Breast epithelium (tissue), 4 donors: ENCODE data around the gene FAM43A. TPM values are rescaled to one million over a fixed set of nuclear protein-coding genes. Genes with fewer than 3 reads are reported as not detected.

Source experiments
- DNase-seq, 2 donors: peaks; one replicate each; pipeline ENCODE4 v3.0.0-alpha.2; 2019; ENCODE audit warnings: low spot score in 2 of 2
- H3K27ac ChIP-seq, 2 donors: fragments of 200-600 bp; sonication (generic) in 1 of 2; one replicate each; pipeline ENCODE4 v1.5.1; 2016 to 2019; ENCODE audit warnings: mild to moderate bottlenecking in 1 of 2
- H3K27me3 ChIP-seq, 2 donors: fragments of 200-600 bp; sonication (generic) in 1 of 2; one replicate each; pipeline versions ENCODE4 v1.5.1 to v1.6.0; 2017 to 2019; ENCODE audit warnings: control low read depth in 1 of 2, mild to moderate bottlenecking in 1 of 2
- H3K36me3 ChIP-seq: fragments of 200-600 bp; one replicate; pipeline ENCODE4 v1.5.1; 2019
- H3K4me1 ChIP-seq, 2 donors: fragments of 200-600 bp; sonication (generic); one replicate each; pipeline ENCODE4 v1.5.1; 2016 to 2019; ENCODE audit warnings: control low read depth in 1 of 2
- H3K4me3 ChIP-seq, 3 donors: fragments of 200-600 bp; sonication (generic); 1 replicate in 2 of 3; 2 replicates in 1 of 3; pipeline ENCODE4 v1.5.1; 2016 to 2019; ENCODE audit warnings: mild to moderate bottlenecking in 3 of 3, moderate library complexity in 2 of 3
- H3K9me3 ChIP-seq, 2 donors: fragments of 200-600 bp; sonication (generic) in 1 of 2; one replicate each; pipeline ENCODE4 v1.5.1; 2016 to 2019; ENCODE audit warnings: control low read depth in 1 of 2
- POLR2A ChIP-seq: fragments of 450-650 bp; IDR thresholded peaks from one replicate; pipeline ENCODE4 v1.6.1; 2016; ENCODE audit warnings: antibody characterized with exemption, mild to moderate bottlenecking, moderate library complexity
- POLR2AphosphoS5 ChIP-seq, 3 donors: sonication (generic); formaldehyde crosslinking; IDR thresholded peaks; one replicate each; pipeline ENCODE4 v1.6.1; 2017; ENCODE audit warnings: antibody characterized with exemption in 3 of 3
- intact Hi-C: fragments of 100-400 bp; cut with DNase I; formaldehyde crosslinking; loops from one replicate; pipeline ENCODE4 v1.15.1; 2023; ENCODE audit warnings: low total_unique reads
- total RNA-seq, 3 donors: library from RNA; depleted of rRNA; stranded (reverse); fragments of >200 nt; gene quantifications; one replicate each; pipeline ENCODE4 v1.1.0, GENCODE V29; 2016
- TF ChIP-seq, protein P1 (sequence below), 3 donors: fragments of 450-650 bp; IDR thresholded peaks; one replicate each; pipeline ENCODE4 v1.5.1; 2016 to 2017; ENCODE audit warnings: antibody characterized with exemption in 3 of 3, mild to moderate bottlenecking in 3 of 3, moderate library complexity in 3 of 3

The FAM43A gene
- total RNA-seq, 3 donors from 2014 or later = 10.1 to 16.7 (median 15.5) TPM

DNA sequence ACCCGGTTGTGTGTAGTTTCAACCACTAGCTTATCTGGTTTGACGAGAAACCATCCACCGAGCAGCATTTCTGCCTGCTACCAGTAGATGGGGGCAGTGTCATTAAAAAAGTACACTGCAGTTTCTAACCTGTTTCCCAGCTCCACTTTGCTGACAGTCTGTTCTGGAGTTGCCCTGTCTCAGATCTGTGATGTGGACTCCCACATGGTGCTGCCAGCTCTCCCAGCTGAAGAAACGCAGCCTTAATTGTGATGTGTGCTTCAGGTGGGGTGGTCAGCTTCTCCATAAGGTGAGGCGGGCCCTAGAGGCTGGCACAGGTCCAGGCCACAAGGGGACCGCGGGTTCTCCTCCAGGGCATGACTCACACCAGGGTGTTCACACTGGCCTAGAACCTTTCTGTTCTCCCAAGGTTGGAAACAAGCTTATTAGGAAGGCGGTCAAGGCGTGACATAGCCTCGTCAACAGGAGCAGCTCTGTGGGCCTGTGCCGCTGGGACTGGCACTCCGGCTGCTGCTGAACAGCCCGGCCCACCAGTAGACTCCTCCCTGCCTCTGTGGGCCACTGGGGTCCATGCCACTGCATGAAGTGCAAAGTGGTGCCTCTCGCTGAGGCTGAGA lies 2.9 kb upstream of the FAM43A start:
- peak overlapping the region; percentile 57 to 62 for H3K27ac ChIP-seq
- H3K9me3 ChIP-seq = no peaks in the 10 kb centered on the region
- DNase-seq = peak; percentile 75 to 89
- H3K36me3 ChIP-seq = no peaks in the 10 kb centered on the region
- no peak overlapping the region for H3K4me3 ChIP-seq
- intact Hi-C loops = loop anchor here (10.0 kb wide), 2 partner anchors 422 to 842 kb away; no protein-coding TSS in a partner anchor
- no peaks in the 10 kb centered on the region for H3K27me3 ChIP-seq
- peaks cover 0 to 5% of the 10 kb centered on the region in 2 donors for H3K4me1 ChIP-seq
- TF ChIP-seq, protein P1, sequence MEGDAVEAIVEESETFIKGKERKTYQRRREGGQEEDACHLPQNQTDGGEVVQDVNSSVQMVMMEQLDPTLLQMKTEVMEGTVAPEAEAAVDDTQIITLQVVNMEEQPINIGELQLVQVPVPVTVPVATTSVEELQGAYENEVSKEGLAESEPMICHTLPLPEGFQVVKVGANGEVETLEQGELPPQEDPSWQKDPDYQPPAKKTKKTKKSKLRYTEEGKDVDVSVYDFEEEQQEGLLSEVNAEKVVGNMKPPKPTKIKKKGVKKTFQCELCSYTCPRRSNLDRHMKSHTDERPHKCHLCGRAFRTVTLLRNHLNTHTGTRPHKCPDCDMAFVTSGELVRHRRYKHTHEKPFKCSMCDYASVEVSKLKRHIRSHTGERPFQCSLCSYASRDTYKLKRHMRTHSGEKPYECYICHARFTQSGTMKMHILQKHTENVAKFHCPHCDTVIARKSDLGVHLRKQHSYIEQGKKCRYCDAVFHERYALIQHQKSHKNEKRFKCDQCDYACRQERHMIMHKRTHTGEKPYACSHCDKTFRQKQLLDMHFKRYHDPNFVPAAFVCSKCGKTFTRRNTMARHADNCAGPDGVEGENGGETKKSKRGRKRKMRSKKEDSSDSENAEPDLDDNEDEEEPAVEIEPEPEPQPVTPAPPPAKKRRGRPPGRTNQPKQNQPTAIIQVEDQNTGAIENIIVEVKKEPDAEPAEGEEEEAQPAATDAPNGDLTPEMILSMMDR (IDR thresholded peaks at IDR 0.05) = peak; percentile 76 to 99 (median 96)
- TF ChIP-seq POLR2A (no peak), POLR2AphosphoS5 (IDR thresholded peaks at IDR 0.05) (peak; percentile 30 to 74 (median 55))

DNA sequence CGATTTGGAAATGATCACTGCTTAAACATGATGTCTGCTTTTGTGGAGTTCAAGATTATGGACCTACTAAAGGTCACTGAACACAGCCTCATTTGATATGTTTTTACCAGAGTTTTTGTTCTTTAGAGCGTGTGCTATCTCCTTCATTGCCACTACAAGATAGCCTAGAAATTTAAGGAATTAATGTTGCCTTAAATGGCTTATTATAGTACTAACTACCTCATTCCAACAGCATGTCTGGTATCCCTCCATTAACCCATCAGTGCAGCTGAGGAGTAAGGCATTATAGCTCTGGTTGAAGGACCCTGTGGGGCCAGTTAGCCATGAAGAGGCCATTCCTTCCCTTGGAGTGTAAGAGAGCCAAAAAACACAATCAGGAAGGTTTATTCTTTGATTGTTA lies 2.3 kb upstream of the FAM43A start:
- intact Hi-C loops = loop anchor here (10.0 kb wide), 2 partner anchors 421 to 841 kb away; no protein-coding TSS in a partner anchor
- peak overlapping the region; percentile 57 to 62 for H3K27ac ChIP-seq
- no peaks in the 10 kb centered on the region for H3K27me3 ChIP-seq
- H3K4me1 ChIP-seq = peaks cover 0 to 5% of the 10 kb centered on the region in 2 donors
- no peaks in the 10 kb centered on the region for H3K36me3 ChIP-seq
- no peak for DNase-seq
- H3K4me3 ChIP-seq = no peak overlapping the region
- no peaks in the 10 kb centered on the region for H3K9me3 ChIP-seq
- TF ChIP-seq POLR2A (no peak), POLR2AphosphoS5 (IDR thresholded peaks at IDR 0.05) (no peak)
- TF ChIP-seq, protein P1 (IDR thresholded peaks at IDR 0.05) = no peak

DNA sequence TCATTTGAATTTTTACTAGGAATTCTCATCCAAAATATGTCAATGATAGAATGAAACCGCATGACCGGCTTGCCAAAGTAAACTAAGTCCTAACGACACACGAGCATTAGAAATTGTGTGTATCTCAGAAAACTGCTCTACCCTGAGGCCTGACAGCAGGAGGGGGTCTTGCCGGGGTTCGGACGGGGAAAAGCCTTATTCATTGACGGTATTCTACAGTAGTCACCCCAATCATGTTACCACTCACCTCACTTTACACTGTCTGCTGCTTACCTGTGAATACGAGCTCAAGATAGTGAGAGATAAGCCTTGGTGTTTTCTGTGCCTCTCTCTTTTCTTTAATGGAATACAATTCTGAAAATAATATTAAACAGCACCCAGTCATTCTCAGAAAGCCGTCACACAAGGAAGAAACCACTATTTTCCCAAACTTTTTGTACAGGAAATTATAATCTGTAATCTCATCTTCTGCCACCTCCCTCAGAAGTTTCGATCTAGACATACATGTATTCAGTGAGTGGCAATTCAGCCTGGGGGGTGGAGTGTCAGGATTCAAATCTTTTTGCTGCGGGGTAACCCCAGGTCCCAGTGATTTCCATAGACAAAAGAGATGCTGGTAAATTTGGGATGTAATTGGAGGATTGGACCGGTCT lies 492 bp upstream of the FAM43A start:
- Histone ChIP-seq H3K4me1 (peaks cover 0 to 5% of the 10 kb centered on the region in 2 donors), H3K4me3 (peak overlapping the region; percentile 72 to 91 (median 75)), H3K36me3 (no peaks in the 10 kb centered on the region), H3K9me3 (no peaks in the 10 kb centered on the region), H3K27me3 (no peaks in the 10 kb centered on the region), H3K27ac (peak overlapping the region; percentile 79 to 91)
- intact Hi-C loops = loop anchor here (10.0 kb wide), 2 partner anchors 420 to 840 kb away; no protein-coding TSS in a partner anchor
- TF ChIP-seq, protein P1 (IDR thresholded peaks at IDR 0.05) = no peak
- TF ChIP-seq POLR2AphosphoS5 (IDR thresholded peaks at IDR 0.05) (no peak), POLR2A (no peak)
- no peak for DNase-seq

DNA sequence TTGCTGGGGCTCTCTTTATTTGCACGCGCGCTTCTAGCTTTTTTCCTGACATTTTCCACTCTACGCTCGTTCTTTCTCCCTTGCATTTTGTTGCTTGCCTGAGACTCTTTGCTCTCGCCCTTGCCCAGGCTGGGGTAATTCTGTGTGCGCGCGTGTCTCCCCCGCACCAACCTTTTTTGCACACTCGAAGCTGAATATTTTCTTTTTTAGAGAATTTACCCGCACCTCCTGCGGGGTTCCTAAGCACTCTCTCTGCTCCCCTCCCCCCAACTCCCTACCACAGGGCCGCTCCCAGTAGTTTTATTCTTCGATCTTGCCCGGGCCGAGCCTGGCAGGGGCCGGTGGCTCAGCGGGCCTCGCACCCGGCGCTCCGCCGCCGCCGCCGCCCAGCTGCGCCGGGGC lies 732 bp downstream of the FAM43A start:
- H3K9me3 ChIP-seq = no peaks in the 10 kb centered on the region
- H3K4me1 ChIP-seq = peaks cover 0 to 5% of the 10 kb centered on the region in 2 donors
- DNase-seq = no peak
- H3K36me3 ChIP-seq = no peaks in the 10 kb centered on the region
- H3K27ac ChIP-seq = peak overlapping the region; percentile 79 to 91
- peak overlapping the region; percentile 72 to 91 (median 75) for H3K4me3 ChIP-seq
- TF ChIP-seq, protein P1 (IDR thresholded peaks at IDR 0.05) = no peak
- TF ChIP-seq POLR2A (no peak), POLR2AphosphoS5 (IDR thresholded peaks at IDR 0.05) (no peak)
- no peaks in the 10 kb centered on the region for H3K27me3 ChIP-seq
- intact Hi-C loops = loop anchor here (10.0 kb wide), 2 partner anchors 418 to 838 kb away; no protein-coding TSS in a partner anchor
